K562 (cell line): ENCODE data around the gene TULP4. TPM values are rescaled to one million over a fixed set of nuclear protein-coding genes. Genes with fewer than 3 reads are reported as not detected.
"Not testable (repeated sequence)": the region's sequence is repeated elsewhere in the genome, so short reads cannot be mapped to it uniquely, and the experiment has no call there.

Experiments used
- ATAC-seq: fragments of 200-7000 bp; cut with Tn5 transposase; 3 replicates; pipeline ENCODE4 v1.9.1; 2020; ENCODE audit warnings: moderate library complexity
- BruUV-seq: library from RNA; stranded (reverse); fragments of 400-500 nt; replicated peaks from 2 replicates; lab custom pipeline; 2021; lab: Mats Ljungman, UMichigan
- CTCF ChIA-PET: fragments of 300-600 bp; formaldehyde crosslinking; extraction: SDS; loops from one replicate; lab custom pipeline; 2021; ENCODE audit warnings: low intra/inter-chr PET ratio; lab: Yijun Ruan, JAX
- POLR2A ChIA-PET: fragments of 300-600, 350-650 bp; sonication (Branson Sonifier 250); formaldehyde crosslinking; extraction: SDS; loops from one replicate; lab custom pipeline; 2021; ENCODE audit warnings: antibody characterized with exemption, inconsistent platforms; lab: Yijun Ruan, JAX
- DNase-seq, 4 experiments: peaks; one replicate each; pipeline versions ENCODE4 v3.0.0 to v3.0.0-alpha.2; 2011 to 2018; ENCODE audit warnings: low spot score in 3 of 4, mixed read lengths in 3 of 4; ENCODE audit errors: extremely low read depth in 1 of 4
- FAIRE-seq: peaks from 2 replicates; lab custom pipeline; 2011; peaks lifted over from hg19 to GRCh38; lab: Jason Lieb, UNC
- H2AFZ ChIP-seq: 2 replicates; pipeline ENCODE4 v1.6.0; 2011; ENCODE audit warnings: low read depth, low read length, control low read depth, inconsistent platforms
- H3K27ac ChIP-seq: fragments of 200-600 bp; 3 replicates; pipeline ENCODE4 v1.8.0; 2011; ENCODE audit warnings: low read depth, mild to moderate bottlenecking, control low read depth, inconsistent platforms, low read length, moderate library complexity, mixed read lengths; ENCODE audit errors: extremely low read depth
- H3K27me3 ChIP-seq, 2 experiments: fragments of 300-600 bp in 1 of 2; 2 replicates in 1 of 2; 3 replicates in 1 of 2; pipeline versions ENCODE4 v1.6.0 to v1.8.0; 2011; ENCODE audit warnings: inconsistent platforms in 2 of 2, low read length in 2 of 2, mild to moderate bottlenecking in 1 of 2, mixed read lengths in 1 of 2, moderate library complexity in 1 of 2; ENCODE audit not compliant: control insufficient read depth in 2 of 2, insufficient read depth in 2 of 2
- H3K36me3 ChIP-seq: fragments of 300-600 bp; 3 replicates; pipeline ENCODE4 v1.8.0; 2011; ENCODE audit warnings: mild to moderate bottlenecking, low read length, inconsistent platforms; ENCODE audit not compliant: control insufficient read depth, insufficient read depth
- H3K4me1 ChIP-seq, 2 experiments: fragments of 200-600 bp in 1 of 2; replicated peaks in 1 of 2; 2 replicates in 1 of 2; 3 replicates in 1 of 2; pipeline versions ENCODE4 v1.5.1 to v1.8.0; 2011; ENCODE audit warnings: inconsistent platforms in 2 of 2, low read length in 2 of 2, mild to moderate bottlenecking in 1 of 2, mixed read lengths in 1 of 2, moderate library complexity in 1 of 2; ENCODE audit not compliant: control insufficient read depth in 2 of 2, insufficient read depth in 2 of 2
- H3K4me2 ChIP-seq: 2 replicates; pipeline ENCODE4 v1.6.1; 2011; ENCODE audit warnings: low read length, control low read depth, inconsistent platforms, mixed read lengths; ENCODE audit not compliant: insufficient read depth
- H3K4me3 ChIP-seq: fragments of 200-600 bp; sonication (generic), shearing (Covaris generic); 2 replicates; pipeline ENCODE4 v1.5.1; 2016; ENCODE audit warnings: control low read depth, inconsistent platforms
- H3K79me2 ChIP-seq: fragments of 200-600 bp; 3 replicates; pipeline ENCODE4 v1.8.0; 2011; ENCODE audit warnings: low read length, inconsistent platforms; ENCODE audit not compliant: control insufficient read depth, insufficient read depth
- H3K9ac ChIP-seq, 2 experiments: 2 replicates each; pipeline versions ENCODE4 v1.6.0 to v1.6.1; 2011; ENCODE audit warnings: low read depth in 2 of 2, low read length in 2 of 2, control low read depth in 1 of 2, inconsistent platforms in 1 of 2, mild to moderate bottlenecking in 1 of 2, mixed read lengths in 1 of 2; ENCODE audit not compliant: insufficient read depth in 1 of 2
- H3K9me1 ChIP-seq: one replicate; pipeline ENCODE4 v1.6.0; 2011; ENCODE audit warnings: inconsistent platforms, mild to moderate bottlenecking, low read length, moderate library complexity; ENCODE audit not compliant: control insufficient read depth, insufficient read depth
- H3K9me3 ChIP-seq: replicated peaks from 2 replicates; pipeline ENCODE4 v1.5.1; 2011; ENCODE audit warnings: low read depth, low read length, inconsistent platforms; ENCODE audit not compliant: control insufficient read depth, insufficient read depth
- H4K20me1 ChIP-seq: replicated peaks from 2 replicates; pipeline ENCODE4 v1.6.1; 2011; ENCODE audit warnings: low read length, inconsistent platforms, mixed read lengths; ENCODE audit not compliant: control insufficient read depth, insufficient read depth
- BHLHE40 ChIP-seq: IDR thresholded peaks from 2 replicates; pipeline ENCODE4 v1.6.1; 2011; ENCODE audit warnings: low read length, improper control_type of control experiment
- EGR1 ChIP-seq: fragments of 450-650 bp; conservative IDR thresholded peaks from 2 replicates; pipeline ENCODE4 v1.6.1; 2017; ENCODE audit warnings: mild to moderate bottlenecking
- ELF2 ChIP-seq: fragments of 250-450 bp; sonication (Bioruptor Pico); IDR thresholded peaks from 2 replicates; pipeline ENCODE4 v1.5.0; 2021; ENCODE audit warnings: mild to moderate bottlenecking
- ETS2 ChIP-seq: IDR thresholded peaks from 2 replicates; pipeline ENCODE4 v1.6.1; 2016; ENCODE audit warnings: borderline replicate concordance, missing genetic modification characterization, mild to moderate bottlenecking, moderate library complexity, missing compliant biosample characterization; ENCODE audit not compliant: poor library complexity, severe bottlenecking
- HDAC3 ChIP-seq: fragments of 450-650 bp; IDR thresholded peaks from 2 replicates; pipeline ENCODE4 v1.6.1; 2018; ENCODE audit warnings: borderline replicate concordance, mild to moderate bottlenecking, moderate library complexity; ENCODE audit not compliant: partially characterized antibody
- L3MBTL2 ChIP-seq: fragments of 450-650 bp; IDR thresholded peaks from 2 replicates; pipeline ENCODE4 v1.6.1; 2016; ENCODE audit warnings: mild to moderate bottlenecking, moderate library complexity
- MCM2 ChIP-seq: fragments of 450-650 bp; IDR thresholded peaks from 2 replicates; pipeline ENCODE4 v1.6.1; 2017; ENCODE audit warnings: low read depth, mild to moderate bottlenecking
- SMAD1 ChIP-seq: fragments of 150-350 bp; IDR thresholded peaks from 2 replicates; pipeline ENCODE4 v1.6.1; 2014; ENCODE audit warnings: low read length, low read depth; ENCODE audit not compliant: partially characterized antibody
- TAF1 ChIP-seq: IDR thresholded peaks from 2 replicates; pipeline ENCODE4 v1.6.1; 2011; ENCODE audit warnings: mild to moderate bottlenecking, low read length, moderate library complexity; ENCODE audit not compliant: insufficient read depth, control insufficient read depth, severe bottlenecking; ENCODE audit errors: extremely low read depth
- TEAD2 ChIP-seq: fragments of 450-650 bp; IDR thresholded peaks from 2 replicates; pipeline ENCODE4 v1.6.1; 2016; ENCODE audit warnings: missing genetic modification characterization, control low read depth, missing compliant biosample characterization
- WGBS: fragments of 100-300 bp; shearing (Covaris generic); methylation state at CpG from one replicate; pipeline ENCODE4 v1.1.6; 2016; ENCODE audit warnings: low coverage, mixed read lengths; ENCODE audit not compliant: insufficient coverage; ENCODE audit errors: missing lambda C conversion rate; 5-methylcytosine and 5-hydroxymethylcytosine counted together
- in situ Hi-C: fragments of 300-500 bp; cut with MboI; formaldehyde crosslinking; loops from 4 replicates; pipeline ENCODE4 v1.15.0; 2018; ENCODE audit warnings: inconsistent platforms, mixed read lengths
- intact Hi-C: fragments of 100-400 bp; cut with micrococcal nuclease; formaldehyde crosslinking; loops from 2 replicates; pipeline ENCODE4 v1.14.2; 2022
- polyA plus RNA-seq, 8 experiments: library from polyadenylated mRNA; depleted of rRNA in 4 of 8; stranded (reverse) in 5 of 8; unstranded in 3 of 8; fragments of >200 nt; fragmentation: Nextera tagmentation in 2 of 8; fragmentation: Illumina TruSeq in 1 of 8; extraction: Ambion mirVana in 2 of 8; extraction: Trizol in 1 of 8; gene quantifications; 2 replicates each; pipeline versions ENCODE4 v1.2.1 to v1.2.3, GENCODE V29; 2011 to 2014; ENCODE audit warnings: inconsistent platforms in 1 of 8, missing spikeins in 1 of 8
- total RNA-seq, 7 experiments: library from RNA; depleted of rRNA in 6 of 7; stranded (reverse); fragments of >200 nt in 6 of 7; fragmentation: Illumina TruSeq in 2 of 7; extraction: Trizol in 2 of 7; gene quantifications; 2 replicates each; pipeline versions ENCODE4 v1.2.1 to v1.2.3, GENCODE V29; 2011 to 2021; ENCODE audit warnings: low replicate concordance in 1 of 7
- TF ChIP-seq, protein P1 (sequence below), 3 experiments: IDR thresholded peaks in 2 of 3; conservative IDR thresholded peaks in 1 of 3; 2 replicates each; pipeline ENCODE4 v1.5.1; 2011 to 2012; ENCODE audit warnings: low read length in 3 of 3, mild to moderate bottlenecking in 3 of 3, control low read depth in 2 of 3, improper control_type of control experiment in 1 of 3, inconsistent platforms in 1 of 3, low read depth in 1 of 3, mixed read lengths in 1 of 3, moderate library complexity in 1 of 3; ENCODE audit not compliant: insufficient read depth in 2 of 3
- TF ChIP-seq, protein P2 (sequence below): sonication (generic); formaldehyde crosslinking; IDR thresholded peaks from 2 replicates; pipeline ENCODE4 v1.8.1; 2023; ENCODE audit warnings: mild to moderate bottlenecking, missing genetic modification reagents

TULP4 gene
- total and polyA plus RNA-seq, 9 of the 15 experiments (the other 6 are each of a cell fraction or from before 2014, with no cell fraction given): 1.2 to 50.4 (median 11.0) TPM

DNA sequence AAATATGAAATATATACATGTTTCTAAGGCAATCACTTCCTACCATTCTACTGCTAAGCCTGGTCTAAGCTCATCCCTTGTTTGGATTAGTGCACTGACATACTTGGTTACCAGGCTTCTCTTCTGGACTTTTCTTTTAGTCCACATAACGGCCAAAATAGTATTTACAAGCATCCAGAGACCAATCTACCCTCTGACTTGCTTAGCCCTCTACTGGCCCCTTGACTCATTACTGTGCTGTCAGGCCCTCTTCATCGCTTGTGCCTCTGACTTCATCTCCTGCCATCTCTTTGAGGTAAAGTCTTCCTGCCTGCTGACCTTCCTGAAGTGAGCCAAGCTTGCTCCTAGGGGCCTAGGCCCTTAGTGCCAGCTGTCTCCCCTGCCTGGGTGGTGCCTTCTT is 35.1 kb downstream of the TULP4 start (continued):
- TF ChIP-seq, protein P1, sequence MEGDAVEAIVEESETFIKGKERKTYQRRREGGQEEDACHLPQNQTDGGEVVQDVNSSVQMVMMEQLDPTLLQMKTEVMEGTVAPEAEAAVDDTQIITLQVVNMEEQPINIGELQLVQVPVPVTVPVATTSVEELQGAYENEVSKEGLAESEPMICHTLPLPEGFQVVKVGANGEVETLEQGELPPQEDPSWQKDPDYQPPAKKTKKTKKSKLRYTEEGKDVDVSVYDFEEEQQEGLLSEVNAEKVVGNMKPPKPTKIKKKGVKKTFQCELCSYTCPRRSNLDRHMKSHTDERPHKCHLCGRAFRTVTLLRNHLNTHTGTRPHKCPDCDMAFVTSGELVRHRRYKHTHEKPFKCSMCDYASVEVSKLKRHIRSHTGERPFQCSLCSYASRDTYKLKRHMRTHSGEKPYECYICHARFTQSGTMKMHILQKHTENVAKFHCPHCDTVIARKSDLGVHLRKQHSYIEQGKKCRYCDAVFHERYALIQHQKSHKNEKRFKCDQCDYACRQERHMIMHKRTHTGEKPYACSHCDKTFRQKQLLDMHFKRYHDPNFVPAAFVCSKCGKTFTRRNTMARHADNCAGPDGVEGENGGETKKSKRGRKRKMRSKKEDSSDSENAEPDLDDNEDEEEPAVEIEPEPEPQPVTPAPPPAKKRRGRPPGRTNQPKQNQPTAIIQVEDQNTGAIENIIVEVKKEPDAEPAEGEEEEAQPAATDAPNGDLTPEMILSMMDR (IDR thresholded peaks at IDR 0.05 in 2 of 3, conservative IDR thresholded peaks at IDR 0.05 in 1 of 3; ENCODE audit: insufficient read depth in 2 of 3, low read depth in 1 of 3, low read length in 3 of 3): no peak
- TF ChIP-seq HDAC3 (no peak), L3MBTL2 (no peak), TEAD2 (tag) (no peak), ELF2 (CRISPR knock-in tag) (no peak), SMAD1 (no peak), BHLHE40 (no peak), ETS2 (tag) (no peak), EGR1 (no peak), MCM2 (no peak), TAF1 (no peak)
- TF ChIP-seq, protein P2, sequence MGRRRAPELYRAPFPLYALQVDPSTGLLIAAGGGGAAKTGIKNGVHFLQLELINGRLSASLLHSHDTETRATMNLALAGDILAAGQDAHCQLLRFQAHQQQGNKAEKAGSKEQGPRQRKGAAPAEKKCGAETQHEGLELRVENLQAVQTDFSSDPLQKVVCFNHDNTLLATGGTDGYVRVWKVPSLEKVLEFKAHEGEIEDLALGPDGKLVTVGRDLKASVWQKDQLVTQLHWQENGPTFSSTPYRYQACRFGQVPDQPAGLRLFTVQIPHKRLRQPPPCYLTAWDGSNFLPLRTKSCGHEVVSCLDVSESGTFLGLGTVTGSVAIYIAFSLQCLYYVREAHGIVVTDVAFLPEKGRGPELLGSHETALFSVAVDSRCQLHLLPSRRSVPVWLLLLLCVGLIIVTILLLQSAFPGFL: no peak

DNA sequence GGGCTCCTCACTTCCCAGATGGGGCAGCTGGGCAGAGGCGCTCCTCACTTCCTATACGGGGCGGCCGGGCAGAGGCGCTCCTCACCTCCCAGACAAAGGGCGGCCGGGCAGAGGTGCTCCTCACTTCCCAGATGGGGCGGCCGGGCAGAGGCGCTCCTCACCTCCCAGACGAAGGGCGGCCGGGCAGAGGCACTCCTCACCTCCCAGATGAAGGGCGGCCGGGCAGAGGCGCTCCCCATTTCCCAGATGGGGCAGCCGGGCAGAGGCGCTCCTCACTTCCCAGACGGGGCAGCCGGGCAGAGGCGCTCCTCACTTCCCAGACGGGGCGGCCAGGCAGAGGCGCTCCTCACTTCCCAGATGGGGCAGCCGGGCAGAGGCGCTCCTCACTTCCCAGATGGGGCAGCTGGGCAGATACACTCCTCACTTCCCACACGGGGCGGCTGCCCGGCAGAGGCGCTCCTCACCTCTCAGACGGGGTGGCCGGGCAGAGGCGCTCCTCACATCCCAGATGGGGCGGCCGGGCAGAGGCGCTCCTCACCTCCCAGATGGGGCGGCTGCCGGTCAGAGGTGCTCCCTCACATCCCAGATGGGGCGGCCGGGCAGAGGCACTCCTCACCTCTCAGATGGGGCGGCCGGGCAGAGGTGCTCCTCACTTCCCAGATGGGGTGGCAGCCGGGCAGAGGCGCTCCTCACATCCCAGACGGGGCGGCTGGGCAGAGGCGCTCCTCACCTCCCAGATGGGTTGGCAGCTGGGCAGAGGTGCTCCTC is 36.7 kb downstream of the TULP4 start:
- H3K36me3 ChIP-seq, H3K9me3 ChIP-seq, H3K4me1 ChIP-seq, H3K4me3 ChIP-seq, CTCF ChIA-PET, H4K20me1 ChIP-seq, H3K79me2 ChIP-seq, intact Hi-C loops, DNase-seq, H3K4me2 ChIP-seq, in situ Hi-C loops, BruUV-seq, H3K27me3 ChIP-seq, FAIRE-seq, H3K27ac ChIP-seq, POLR2A ChIA-PET, H2AFZ ChIP-seq, ATAC-seq, H3K9ac ChIP-seq, H3K9me1 ChIP-seq: not testable (repeated sequence)
- WGBS: 97% methylated on average over 17 of the region's 47 CpGs
